VCaP (cell line): ENCODE results near the gene CHRD.

Experiments used
- H3K27ac ChIP-seq: fragments of 450-650 bp; 2 replicates; pipeline ENCODE4 v1.5.1; 2017
- TF ChIP-seq, protein P1 (sequence below): fragments of 450-650 bp; conservative IDR thresholded peaks from 2 replicates; pipeline ENCODE4 v1.5.1; 2017; ENCODE audit warnings: mild to moderate bottlenecking, moderate library complexity

Gene CHRD

DNA sequence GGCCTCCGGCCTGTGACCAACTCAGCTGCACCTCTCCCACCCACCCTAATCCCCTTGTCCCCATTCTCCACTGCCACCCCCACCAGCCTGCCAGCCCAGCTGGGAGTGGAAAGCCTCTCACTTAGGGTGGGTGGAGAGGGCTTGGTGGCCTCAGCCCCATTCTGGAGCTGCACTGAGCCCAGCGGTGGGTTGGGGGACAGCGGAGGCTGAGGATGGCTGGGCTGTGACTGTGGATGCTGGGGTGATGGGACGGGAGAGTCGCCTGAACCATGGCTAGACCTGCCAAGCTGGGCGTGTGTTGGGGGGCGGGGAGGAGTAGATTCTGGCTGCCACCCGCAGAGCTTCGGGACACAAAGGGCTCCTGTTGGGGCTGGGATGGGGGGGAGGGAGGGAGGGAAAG, 20.2 kb upstream of the CHRD start:
- TF ChIP-seq, protein P1, sequence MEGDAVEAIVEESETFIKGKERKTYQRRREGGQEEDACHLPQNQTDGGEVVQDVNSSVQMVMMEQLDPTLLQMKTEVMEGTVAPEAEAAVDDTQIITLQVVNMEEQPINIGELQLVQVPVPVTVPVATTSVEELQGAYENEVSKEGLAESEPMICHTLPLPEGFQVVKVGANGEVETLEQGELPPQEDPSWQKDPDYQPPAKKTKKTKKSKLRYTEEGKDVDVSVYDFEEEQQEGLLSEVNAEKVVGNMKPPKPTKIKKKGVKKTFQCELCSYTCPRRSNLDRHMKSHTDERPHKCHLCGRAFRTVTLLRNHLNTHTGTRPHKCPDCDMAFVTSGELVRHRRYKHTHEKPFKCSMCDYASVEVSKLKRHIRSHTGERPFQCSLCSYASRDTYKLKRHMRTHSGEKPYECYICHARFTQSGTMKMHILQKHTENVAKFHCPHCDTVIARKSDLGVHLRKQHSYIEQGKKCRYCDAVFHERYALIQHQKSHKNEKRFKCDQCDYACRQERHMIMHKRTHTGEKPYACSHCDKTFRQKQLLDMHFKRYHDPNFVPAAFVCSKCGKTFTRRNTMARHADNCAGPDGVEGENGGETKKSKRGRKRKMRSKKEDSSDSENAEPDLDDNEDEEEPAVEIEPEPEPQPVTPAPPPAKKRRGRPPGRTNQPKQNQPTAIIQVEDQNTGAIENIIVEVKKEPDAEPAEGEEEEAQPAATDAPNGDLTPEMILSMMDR: no peak
- H3K27ac ChIP-seq: peak overlapping the region; percentile 8; the same call in 1 of the 2 replicates

DNA sequence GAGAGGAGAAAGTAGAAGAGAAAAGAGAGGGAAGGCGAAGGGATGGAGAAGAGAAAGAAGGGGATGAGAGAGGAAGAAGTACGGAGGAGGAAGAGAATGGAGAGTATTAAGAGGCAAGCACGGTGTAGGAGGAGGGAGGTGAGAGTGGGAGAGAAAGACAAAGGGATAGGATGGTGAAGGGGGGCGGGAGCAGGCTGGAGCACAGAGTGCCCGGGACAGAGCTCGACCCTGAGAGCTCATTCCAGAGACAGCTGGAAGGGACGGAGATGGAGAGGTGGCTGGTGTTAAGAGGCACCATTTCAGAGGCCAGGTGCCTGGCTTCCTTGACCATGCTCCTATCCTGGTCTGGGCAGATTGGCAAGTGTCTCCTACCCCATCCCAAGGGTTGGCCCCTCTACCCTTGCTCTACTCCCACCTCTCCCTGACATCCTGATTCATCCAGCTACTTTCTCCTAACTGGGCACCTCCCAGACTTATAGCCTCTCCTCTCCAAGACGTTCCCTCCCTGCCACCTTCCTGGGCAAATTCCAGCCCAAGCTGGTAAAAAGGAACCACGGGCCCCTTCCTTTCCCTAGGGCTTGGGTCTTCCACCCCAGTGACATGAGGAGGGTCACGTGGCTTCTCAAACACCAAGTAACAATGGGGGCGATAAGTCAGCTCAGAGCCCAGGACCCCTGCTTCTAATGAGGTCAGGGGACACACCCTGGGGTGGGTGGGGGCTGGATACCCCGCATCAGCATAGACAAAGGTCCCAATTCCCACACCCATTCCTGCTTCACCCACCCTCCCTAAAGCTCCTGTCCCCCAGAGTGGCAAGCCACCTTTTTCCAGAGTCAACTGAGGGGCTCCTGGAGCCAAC, 19.6 kb upstream of the CHRD start:
- TF ChIP-seq, protein P1: no peak
- peak overlapping the region; percentile 98 for H3K27ac ChIP-seq

DNA sequence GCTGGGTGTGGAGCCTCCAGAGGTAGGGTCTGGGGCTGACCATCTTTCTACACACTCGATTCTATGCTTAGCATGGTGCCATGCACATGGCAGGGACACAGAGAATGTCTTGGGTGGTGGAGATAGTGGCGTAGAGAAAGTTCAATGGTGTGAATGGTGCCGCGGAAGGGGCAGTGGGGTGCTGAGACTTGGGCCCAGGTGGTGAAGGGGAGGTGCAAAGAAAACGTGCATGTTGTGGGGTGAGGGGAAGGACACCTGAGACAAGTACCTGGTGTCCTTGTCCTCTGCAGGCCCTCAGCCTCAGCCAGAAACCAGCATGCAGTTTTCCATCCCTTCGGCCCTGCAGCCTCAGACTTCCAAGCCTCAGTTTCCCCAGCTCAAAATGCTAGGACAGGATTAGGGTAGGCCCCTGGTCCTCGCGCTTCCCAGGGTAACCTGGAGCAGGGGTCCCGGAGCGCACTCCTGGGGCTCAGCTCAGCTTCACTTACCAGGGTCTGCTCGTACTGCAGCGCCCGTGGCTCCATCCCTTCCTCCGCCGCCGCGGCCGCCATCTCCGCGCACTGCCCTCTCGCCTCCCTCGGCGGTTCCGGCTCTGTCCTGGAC, 18.8 kb upstream of the CHRD start:
- TF ChIP-seq, protein P1: no peak
- peak overlapping the region; percentile 98 for H3K27ac ChIP-seq

DNA sequence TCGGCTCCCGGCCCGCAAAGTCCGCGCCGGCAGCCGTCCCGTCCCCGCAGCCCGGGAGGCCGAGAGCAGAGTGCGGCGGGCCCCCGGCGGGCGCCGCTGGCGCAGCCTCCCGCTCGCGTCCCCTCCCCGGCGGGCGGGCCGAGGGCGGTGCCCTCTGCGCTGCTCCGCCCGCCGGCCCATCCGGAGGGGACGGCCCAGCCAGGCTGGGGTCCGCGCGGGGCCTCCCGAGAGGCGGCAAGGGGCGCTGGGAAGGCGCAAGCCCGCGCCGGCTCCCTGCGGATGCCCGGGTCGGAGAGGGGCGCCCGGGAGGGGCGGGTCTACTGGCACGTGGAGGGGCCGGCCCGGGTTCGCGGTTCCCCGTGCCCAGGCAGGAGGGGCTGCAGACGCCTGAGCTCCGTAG, 18.3 kb upstream of the CHRD start, which contains the start of the genes CLCN2 and POLR2H:
TSS of gene CLCN2 (minus strand) at position 74 of the 400 bp plus-strand sequence. CDS start 126 bp downstream, outside the sequence.
TSS of gene POLR2H (plus strand) at position 179 of the 400 bp plus-strand sequence. CDS start 1,783 bp downstream, outside the sequence.
- H3K27ac ChIP-seq: peak within 1 kb of the TSS; percentile 98
- TF ChIP-seq, protein P1: no peak

DNA sequence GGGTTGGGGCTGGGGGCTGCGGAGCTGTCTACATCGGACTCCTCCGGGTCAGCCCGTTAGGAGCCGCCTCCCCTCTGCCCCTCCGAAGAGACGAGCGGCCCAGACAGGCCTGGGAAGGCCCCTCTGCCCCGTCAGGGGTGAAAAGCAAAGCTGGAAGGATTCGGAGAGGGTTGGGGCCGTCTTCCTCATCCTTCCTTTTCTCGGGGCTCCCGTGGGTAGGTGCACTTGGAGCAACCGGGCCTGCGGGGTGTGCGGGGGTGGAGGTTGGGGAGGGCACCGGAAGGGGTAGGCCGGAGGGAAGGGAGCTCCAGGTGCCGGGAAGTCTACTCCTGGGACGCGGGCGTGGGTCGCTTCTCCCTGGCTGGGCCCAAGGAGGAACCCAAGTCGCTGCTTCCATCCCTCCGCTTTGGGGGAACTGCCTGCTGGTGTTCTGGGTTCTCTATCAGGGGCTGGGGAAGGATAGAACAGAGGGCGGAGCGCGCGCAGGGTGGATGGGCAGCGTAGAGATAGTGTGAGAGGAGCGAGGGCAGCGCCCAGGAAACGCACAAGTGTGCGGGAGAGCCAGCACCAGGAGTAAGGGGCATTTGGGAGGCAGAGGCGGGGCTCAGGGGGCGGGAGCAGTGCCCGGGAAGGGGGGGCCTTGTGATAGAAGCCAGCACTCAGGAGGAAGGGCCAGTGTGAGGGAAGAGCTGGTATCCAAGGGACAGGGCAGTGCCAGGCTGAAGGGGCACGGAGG, 17.8 kb upstream of the CHRD start:
- H3K27ac ChIP-seq: peak overlapping the region; percentile 98
- TF ChIP-seq, protein P1: no peak

DNA sequence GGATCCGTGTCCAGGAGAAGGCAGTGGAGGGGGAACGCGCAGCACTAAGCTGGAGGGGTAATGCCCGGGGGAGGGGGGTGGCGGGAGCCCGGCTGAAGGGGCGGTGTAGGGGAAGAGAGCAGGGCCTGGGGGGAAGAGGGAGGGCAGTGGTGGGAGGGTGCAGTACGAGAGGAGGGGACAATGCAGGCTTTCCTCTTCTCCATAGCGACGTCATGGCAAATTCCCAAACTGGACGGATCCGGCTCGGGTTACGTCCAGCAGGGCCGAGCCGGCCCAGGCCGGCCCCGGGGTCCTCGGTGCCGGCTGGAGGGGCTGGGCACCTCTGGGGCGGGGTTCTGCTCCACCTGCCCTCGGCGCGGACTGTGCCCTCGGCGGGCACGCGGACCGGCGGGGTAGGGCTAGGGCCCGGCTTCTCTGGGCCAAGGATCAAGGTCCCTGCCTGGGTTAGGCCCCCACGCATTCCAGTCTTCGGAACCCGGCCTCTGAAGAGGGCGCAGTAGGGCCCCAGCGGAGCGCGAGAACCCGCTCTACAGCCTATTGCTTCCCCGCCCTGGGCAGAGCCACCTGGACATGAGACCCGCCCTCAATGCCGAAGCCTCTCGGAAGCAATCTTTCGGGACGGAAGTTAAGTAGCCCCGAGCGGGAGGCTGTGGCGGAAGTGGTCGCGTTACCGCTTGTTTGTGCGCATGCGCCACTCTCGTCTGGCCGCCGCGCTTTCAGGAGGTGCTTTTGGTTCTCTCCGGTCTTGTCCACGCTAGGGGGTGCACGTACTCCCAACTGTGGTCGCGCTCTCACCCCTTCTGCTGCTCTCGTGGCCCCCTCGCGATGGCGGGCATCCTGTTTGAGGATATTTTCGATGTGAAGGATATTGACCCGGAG, 16.9 kb upstream of the CHRD start:
- H3K27ac ChIP-seq: peak overlapping the region; percentile 98
- TF ChIP-seq, protein P1: peak; percentile 61
